ENCODE data around the gene WRAP73. TPM values are rescaled to one million over a fixed set of nuclear protein-coding genes. Genes with fewer than 3 reads are reported as not detected.
"Not testable (repeated sequence)": the region's sequence is repeated elsewhere in the genome, so short reads cannot be mapped to it uniquely, and the experiment has no call there.

The WRAP73 gene
- polyA plus RNA-seq, 3 donors: 19.0 to 21.9 (median 21.9) TPM

DNA sequence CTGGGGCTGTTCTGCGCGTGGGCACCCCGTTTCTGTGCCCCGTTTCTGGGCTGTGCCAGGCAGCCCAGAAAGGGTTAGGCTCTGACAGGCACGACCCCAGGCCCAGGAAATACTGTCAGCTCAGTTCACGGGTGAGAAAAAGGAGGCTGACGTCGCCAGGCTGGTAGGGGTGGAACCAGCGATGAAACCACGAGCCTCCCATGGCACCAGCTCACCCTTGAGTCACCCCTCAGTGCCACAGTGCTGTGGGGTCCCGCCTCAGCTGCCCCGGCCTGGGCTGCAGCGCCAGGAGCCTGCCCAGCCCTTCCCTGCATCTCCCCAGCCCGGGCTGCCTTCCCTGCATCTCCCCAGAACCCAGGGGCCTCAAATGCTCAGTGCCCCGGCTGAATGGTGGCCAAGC lies 50.1 kb downstream of the WRAP73 start:
- DNase-seq: no peak

DNA sequence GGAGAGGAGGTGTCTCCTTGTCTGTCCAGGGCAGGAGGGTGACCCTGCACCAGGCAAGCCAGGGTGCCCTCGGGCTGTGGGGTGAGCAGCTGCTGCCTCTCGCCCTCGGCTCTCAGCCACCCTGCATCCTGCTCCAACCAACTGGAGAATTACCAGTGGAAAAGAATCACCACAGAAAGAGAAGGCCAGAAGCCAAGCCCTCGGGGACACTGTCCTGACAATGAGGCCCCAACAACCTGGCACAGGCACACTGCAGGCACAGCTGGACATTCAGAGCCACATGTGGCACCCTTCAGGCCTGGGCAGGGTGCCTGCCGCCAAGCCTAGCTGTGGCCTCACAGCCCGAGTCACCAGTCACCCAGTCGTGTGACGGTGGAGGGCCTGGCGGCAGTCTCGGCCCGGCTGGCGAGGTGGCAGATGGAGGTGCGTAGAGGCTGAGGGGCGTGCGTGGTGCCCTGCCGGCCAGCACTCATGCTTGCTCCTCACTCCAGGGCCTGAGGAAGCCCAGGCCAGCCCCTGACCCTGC lies 50.6 kb downstream of the WRAP73 start:
- no peak for DNase-seq

DNA sequence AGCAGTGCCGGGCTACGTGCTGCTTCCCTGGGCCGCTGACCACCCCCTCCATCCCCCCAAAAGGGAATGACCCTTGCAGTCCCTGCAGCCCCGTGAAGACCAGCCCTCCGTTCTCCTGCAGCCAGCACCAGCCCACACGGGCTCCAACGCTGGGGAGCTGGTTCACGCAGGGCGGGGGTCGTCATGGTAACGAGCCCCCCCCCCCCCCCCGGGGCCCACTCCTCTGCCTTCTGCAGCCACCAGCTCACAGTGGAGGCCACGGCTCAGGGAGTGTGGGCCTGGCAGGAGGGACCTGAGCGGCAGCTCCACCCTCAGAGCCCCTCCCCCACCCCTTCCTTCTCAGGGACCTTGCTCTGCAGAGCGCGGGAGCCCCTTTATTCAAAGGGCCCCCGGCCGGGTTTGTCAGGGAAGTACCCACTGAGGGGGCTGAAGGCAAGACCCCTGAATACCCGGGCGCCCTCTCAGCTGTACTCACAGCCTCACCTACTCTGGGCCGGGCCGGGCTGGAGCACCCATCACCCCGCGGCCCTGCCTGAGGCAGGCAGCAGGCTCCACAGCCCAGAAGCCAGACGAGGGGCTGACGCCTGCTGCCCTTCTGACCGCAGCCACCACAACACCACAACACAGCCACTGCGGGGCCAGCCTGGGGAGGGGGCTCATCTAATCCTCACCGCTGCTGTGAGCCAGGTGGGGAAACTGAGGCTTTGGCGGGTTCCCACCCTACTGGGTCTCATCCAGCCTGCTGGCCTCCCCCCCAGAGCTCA lies 51.2 kb downstream of the WRAP73 start:
- no peak for DNase-seq

DNA sequence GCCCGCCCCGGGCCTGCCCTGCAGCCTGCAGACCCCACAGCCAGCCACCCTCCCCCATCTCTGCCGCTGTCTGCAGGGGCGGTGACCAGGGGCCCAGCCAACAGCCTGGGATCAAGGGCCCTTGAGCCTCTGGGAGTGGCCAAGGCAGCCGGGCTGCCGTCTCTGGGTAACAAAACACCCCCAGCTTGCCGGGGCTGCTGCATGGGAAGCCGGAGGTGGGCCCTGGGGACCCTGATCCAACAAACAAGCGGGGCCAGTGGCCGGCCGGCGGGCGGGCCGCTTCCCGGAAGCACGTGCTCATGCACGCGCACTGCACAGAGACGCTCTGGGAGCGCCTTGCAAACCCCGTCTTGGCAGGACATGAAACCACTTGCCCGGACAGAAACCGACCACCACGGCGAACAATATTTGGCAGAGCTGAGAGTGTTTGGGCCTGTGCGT lies 51.8 kb downstream of the WRAP73 start:
- no peak for DNase-seq

DNA sequence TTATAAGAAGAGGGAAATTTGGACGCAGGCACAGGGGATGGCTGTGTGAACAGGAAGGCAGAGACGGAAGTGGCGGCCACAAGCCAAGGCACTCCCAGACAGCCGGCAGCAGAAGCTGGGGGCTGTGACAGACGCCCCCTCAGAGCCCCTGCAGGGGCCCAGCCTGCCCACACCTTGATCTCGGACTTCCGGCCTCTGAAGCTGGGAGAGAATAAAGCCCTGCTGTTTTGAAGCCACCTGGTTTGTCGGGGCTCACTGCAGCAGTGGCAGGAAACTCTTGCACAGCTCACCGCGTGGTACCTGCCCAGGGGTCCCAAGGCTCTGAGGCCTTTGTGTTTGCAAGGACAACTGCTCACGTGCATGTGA lies 52.3 kb downstream of the WRAP73 start:
- DNase-seq: no peak

DNA sequence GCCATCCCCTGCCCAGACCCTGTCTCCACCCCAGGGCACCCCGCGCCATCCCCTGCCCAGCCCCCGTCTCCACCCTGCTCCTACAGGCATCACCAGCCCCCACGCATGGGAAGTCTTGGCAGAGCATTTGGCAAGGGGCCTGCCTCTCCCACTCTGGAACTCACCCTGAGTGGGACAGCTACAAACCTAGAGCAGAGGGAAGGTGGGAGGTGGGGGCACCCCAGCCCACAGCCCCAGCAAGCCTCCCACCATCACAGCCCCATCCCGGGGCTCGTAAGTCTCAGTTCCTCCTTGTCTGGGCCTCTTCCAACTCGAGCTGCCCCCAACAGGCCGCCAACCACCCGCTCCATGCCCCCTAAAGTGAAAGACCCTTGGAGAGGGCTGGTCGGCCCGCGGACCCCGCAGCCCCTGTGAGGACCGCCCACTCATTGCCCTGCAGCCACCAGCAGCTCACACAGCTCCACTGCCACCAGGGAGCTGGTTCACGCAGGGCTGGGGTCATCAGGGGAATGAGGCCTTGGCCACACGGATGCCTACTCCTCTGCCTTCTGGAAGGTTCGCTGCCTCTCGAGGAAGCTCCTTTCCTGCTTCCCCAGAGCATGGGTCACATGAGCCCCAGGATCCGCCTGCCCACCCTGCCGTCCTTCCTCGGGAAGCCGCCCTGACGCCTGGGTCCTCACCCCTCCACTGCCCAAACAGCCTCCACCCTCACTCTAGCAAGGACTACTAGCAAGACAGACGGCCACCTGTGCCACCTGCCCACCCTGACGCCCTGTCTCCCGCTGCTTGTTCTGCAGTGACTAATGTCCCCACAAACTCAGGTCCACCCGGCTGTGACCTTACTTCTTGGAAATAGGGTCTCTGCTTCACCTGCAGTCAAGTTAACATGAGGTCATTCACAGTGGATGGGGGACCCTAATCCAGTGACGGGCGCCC lies 53.0 kb downstream of the WRAP73 start:
- DNase-seq: no peak

DNA sequence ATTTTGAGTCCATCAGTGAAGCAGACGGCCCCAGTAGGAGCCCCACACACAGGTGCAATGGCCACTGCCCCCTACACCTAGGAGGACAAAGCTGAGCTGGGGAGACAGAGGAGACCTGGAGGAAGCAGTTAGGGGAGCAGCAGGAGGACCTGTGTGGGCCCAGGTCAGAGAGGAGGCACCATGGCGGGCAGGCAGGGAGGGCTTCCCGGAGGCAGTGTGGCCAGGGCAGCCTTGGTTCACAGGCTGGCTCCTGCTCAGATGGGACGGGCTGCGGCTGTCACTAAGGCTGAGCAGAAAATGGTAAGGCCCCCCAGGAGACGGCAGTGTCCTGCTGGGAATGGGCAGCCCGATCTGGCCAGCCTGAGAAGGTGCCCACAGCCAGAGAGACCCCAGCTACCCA lies 54.0 kb downstream of the WRAP73 start:
- no peak for DNase-seq

DNA sequence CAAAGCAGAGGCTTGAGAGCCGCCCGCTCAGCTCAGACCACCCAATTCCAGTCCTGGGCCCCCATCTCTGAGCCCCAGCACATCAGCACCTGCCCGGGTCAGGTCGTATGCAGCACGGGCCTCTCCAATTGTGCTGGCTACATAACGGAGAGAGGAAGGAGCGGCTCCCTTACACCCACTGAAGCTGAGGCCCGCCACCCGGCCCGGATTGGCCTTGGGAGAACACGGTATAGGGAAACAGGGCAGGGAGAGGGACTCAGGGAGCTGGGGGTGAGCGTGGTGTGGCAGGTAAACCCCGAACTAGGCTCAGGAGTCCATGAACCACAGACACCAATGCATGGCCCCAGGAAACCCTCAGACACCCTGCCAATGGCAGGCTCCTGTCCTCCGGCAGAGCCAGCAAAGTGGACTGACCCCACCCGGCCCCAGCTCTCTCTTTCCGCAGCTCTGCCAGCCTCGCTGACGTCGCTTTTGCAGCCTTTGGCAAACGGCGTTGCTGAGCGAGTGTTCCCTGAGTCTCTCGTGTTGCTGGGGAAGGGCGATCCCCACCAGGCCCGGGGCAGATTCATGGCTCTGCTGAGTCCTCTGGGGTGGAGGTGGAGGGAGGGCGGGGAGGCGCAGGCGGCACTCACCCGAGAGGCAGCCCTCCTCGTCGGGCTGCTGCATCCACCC lies 55.1 kb downstream of the WRAP73 start:
- DNase-seq: no peak

DNA sequence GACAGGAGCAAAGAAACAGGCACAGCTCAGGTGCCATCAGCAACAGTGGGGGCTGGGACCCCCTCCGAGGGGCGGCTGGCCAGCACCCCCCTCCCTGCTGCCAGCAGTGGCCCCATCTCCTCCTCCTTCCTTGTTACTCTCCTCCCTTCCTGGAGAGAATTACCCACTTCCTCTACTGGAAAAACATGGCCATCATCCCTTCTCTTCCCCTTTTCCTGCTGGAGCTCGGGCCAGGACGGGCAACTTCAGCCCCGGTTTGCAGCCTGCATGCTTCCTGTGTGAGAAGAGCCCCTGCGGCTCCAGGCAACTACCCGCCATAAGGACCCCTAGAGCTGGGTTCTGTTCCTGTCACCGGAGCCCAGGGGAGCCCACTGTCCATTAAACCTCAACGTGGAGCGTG lies 56.2 kb downstream of the WRAP73 start:
- no peak for DNase-seq

DNA sequence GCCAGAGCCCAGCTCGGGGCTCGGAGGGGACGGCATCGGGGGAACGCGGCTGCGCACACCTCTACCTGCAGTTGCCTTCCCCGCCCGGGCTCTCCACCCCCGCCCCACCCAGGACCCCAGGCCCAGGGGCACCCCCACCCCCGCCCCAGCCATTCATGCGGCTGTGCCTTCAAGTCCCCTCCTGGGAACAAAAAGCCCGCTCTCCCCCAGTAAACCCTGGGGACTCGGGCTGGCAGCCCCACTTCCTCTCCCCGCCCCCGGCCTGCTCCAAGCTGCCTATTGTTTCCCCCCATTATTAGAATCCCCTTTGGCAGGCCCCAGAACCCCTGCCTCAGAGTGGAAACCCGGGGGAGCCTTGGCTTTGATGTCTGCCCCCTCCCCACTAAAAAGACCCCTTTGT lies 56.6 kb downstream of the WRAP73 start:
- no peak for DNase-seq

DNA sequence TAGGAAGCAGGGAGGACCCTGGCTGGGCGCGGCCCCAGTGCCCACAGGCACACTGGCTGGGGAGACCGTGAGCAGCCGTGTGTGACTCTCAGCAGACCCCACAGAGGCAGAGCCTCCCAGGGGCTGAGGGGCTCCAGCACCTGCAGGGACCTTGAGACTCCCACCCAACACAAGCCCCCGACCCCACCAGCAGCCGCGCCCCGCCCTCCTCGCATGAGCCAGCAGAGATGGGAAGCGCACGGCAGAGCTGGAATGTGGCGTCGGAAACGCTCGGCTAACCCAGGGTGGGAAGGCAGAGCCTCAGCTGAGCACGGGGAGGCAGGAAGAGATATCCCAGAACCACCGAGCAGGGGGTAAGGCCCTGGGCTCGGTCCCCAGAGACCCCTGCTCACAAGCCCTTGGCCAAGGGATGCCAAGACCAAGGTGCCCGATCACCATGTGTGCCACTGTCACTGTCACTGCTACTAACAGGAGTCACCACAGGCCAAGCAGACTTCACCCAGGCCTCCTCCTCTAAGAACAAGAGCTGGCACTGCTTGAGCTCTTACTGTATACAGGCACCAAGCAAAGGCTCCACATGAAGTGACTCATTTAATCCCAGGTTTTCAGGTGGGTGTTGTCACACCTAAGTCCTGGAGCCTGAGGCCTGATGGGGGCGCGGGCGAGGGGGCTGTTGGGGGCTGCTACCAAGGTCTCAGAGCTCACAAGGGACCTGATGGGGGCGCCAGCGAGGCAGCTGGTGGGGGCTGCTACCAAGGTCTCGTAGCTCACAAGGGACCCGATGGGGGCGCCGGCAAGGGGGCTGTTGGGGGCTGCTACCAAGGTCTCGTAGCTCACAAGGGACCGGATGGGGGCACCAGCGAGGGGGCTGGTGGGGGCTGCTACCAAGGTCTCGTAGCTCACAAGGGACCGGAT lies 58.7 kb downstream of the WRAP73 start:
- DNase-seq: no peak

DNA sequence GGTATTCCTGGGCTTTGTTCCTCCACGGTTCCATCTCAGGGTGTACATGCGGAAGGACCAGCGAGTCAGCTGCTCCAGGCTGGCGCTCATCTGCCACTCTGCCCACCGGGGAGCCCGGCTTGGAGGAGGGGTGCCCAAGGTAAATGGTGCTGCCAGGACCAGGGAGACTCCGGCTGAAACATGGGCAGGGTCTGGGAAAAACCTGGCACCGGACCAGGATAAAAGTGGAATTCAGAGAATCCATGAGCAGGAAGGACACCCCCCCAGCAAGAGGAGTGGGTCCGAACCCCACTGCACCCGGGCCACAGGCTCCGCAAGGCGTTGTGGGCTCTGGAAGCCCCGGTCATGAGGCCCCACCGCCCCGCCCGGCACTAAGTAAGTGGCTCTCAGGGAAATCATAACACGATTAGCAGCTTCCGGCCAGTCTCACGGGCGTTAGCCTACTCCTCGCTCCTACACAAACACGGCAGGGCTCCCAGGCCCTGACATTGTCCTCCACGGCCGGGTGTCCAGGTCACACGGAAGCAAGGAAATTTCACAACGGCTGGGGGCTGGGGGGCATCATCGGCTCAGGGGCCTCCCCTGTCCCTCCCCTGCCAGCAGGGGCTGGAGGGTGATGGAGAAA lies 59.7 kb downstream of the WRAP73 start:
- DNase-seq: no peak

DNA sequence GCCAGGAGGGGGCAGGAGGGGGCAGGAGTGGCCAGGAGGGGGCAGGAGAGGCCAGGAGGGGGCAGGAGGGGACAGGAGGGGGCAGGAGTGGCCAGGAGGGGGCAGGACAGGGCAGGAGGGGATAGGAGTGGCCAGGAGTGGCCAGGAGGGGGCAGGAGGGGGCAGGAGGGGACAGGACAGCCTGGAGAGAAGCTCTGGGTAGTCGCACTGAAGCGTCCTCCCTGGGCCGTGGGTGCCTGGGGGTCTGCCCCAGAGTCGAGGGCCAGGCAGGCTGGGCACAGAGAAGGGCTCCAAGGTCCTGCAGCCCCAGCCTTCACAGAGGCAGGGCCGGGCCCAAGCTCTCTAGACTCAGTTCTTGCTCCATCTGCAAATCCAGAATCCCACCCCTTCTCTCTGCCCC lies 61.5 kb downstream of the WRAP73 start:
- no peak for DNase-seq

DNA sequence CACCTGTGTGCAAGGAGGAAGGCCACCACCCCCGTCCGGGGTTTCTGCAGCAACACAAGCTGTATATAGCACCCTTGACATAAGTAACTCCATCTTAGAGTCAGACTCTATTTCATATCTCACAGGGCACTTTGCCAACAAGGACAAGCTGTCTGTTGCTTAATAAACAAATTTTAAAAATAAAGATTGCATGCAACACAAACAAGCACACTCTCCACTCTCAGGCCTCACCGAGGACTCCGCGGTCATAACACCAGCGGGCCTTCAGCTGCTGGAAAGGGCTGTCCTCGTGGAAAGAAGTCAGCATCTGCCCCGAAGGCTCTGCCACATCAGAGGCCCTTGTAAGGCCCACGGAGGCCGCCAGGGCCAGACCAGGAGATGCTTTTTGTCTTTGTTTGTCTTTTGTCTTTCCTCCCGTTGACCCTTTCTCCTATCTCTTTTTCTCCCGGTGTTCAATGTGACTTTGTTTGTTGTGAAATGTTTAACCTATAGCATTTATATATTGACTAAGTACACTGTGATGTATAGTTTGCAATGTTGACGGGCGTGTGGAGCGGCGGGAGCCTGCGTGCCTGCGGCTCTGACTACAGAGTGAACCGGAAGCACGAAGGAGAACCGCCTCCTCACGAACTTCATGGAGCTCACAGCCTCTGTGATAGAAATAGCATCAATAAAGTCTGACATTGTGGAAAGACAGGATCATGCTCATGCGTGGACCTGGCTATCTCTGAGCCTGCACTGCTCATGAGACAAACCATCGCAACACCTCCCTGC lies 62.7 kb downstream of the WRAP73 start:
- DNase-seq: no peak

DNA sequence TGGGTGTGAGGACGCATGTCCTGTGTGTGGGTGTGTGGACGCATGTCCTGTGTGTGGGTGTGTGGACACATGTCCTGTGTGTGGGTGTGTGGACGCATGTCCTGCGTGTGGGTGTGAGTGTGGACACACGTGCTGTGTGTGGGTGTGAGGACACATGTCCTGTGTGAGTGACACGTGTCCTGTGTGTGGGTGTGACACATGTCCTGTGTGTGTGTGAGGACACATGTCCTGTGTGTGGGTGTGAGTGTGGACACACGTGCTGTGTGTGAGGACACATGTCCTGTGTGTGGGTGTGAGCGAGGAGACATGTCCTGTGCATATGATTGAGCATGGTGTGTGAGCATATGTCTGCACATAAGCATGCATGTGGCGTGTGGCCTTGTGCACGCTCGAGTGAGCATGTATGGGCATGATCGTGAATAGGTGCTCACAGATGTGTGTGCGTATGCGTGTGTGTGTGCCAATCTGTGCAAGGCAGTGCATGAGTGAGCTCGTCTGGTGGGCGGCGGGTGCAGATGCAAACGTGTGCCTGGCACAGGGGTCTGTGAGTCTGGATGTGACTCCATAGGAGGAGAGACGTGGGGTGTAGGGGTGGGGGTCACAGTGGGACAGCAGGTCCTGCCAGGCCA lies 63.8 kb downstream of the WRAP73 start:
- DNase-seq: no peak

DNA sequence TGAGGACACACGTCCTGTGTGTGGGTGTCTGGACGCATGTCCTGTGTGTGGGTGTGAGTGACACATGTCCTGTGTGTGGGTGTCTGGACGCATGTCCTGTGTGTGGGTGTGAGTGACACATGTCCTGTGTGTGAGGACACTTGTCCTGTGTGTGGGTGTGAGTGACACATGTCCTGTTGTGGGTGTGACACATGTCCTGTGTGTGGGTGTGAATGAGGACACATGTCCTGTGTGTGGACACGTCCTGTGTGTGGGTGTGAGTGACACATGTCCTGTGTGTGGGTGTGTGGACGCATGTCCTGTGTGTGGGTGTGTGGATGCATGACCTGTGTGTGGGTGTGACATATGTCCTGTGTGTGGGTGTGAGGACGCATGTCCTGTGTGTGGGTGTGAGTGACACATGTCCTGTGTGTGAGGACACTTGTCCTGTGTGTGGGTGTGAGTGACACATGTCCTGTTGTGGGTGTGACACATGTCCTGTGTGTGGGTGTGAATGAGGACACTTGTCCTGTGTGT lies 64.5 kb downstream of the WRAP73 start:
- DNase-seq: not testable (repeated sequence)

DNA sequence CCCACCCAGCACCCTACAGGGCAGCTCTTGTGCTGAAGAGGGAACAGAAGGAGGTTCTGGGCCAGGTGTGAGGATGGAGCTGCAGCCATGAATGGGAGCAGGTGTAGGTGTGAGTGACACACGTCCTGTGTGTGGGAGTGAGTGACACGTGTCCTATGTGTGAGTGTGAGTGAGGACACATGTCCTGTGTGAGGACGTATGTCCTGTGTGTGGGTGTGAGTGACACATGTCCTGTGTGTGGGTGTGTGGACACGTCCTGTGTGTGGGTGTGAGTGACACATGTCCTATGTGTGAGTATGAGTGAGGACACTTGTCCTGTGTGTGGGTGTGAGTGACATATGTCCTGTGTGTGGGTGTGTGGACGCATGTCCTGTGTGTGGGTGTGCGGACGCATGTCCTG lies 65.0 kb downstream of the WRAP73 start:
- no peak for DNase-seq

DNA sequence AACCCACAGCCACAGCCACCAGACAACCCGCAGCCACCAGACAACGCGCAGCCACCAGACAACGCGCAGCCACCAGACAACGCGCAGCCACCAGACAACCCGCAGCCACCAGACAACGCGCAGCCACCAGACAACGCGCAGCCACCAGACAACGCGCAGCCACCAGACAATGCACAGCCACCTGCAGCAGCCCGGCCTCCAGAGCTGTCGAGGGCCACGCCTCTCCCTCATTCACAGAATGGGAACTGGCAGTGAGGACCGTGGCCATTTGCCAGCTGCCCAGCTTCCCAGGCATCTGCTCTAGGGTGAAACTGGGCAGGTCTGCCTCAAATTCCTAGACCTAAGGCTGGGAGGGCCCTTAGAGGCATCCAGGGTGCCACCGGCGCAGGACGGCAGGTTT lies 66.2 kb downstream of the WRAP73 start:
- DNase-seq: not testable (repeated sequence)
